H1 (cell line): Measurements from ENCODE around the gene ADD1.

Experiments
- ATF2 ChIP-seq: IDR thresholded peaks from 2 replicates; pipeline ENCODE4 v1.6.1; 2012; ENCODE audit warnings: low read length, inconsistent platforms
- CBX5 ChIP-seq: fragments of 300-800, 300-1000 bp; sonication (generic); IDR thresholded peaks from 2 replicates; pipeline ENCODE4 v1.7.1; 2016; ENCODE audit warnings: antibody characterized with exemption, low read length, low read depth
- CBX8 ChIP-seq: fragments of 300-800, 300-1000 bp; sonication (generic); IDR thresholded peaks from 2 replicates; pipeline ENCODE4 v1.7.1; 2016; ENCODE audit warnings: low read depth, low read length, borderline replicate concordance
- CTCF ChIP-seq, 3 experiments: IDR thresholded peaks; 1 replicate in 2 of 3; 2 replicates in 1 of 3; pipeline versions ENCODE4 v1.5.1 to v1.6.1; 2011; ENCODE audit warnings: low read length in 3 of 3, mild to moderate bottlenecking in 3 of 3, inconsistent platforms in 2 of 3, low read depth in 1 of 3, moderate library complexity in 1 of 3; ENCODE audit not compliant: insufficient read depth in 1 of 3; ENCODE audit errors: control extremely low read depth in 1 of 3
- EP300 ChIP-seq, 2 experiments: IDR thresholded peaks; 1 replicate in 1 of 2; 2 replicates in 1 of 2; pipeline ENCODE4 v1.6.1; 2011 to 2012; ENCODE audit warnings: low read depth in 2 of 2, low read length in 2 of 2, mild to moderate bottlenecking in 2 of 2, borderline replicate concordance in 1 of 2, inconsistent platforms in 1 of 2, moderate library complexity in 1 of 2
- EZH2 ChIP-seq: fragments of 200-600 bp; sonication (generic); IDR thresholded peaks from 2 replicates; pipeline ENCODE4 v1.7.1; 2012; ENCODE audit warnings: low read depth, mild to moderate bottlenecking, moderate library complexity, low read length, inconsistent platforms; ENCODE audit not compliant: severe bottlenecking
- GABPA ChIP-seq: IDR thresholded peaks from 2 replicates; pipeline ENCODE4 v1.6.1; 2011; ENCODE audit warnings: mild to moderate bottlenecking, low read length, moderate library complexity, borderline replicate concordance; ENCODE audit not compliant: insufficient read depth
- JUN ChIP-seq: IDR thresholded peaks from 2 replicates; pipeline ENCODE4 v1.6.1; 2011; ENCODE audit warnings: low read depth, mild to moderate bottlenecking, improper control_type of control experiment, low read length
- JUND ChIP-seq: IDR thresholded peaks from 2 replicates; pipeline ENCODE4 v1.6.1; 2011; ENCODE audit warnings: mild to moderate bottlenecking, improper control_type of control experiment, low read length
- NRF1 ChIP-seq: IDR thresholded peaks from 2 replicates; pipeline ENCODE4 v1.6.1; 2011; ENCODE audit warnings: mild to moderate bottlenecking, low read depth, low read length, improper control_type of control experiment
- POLR2A ChIP-seq, 2 experiments: IDR thresholded peaks; 1 replicate in 1 of 2; 2 replicates in 1 of 2; pipeline ENCODE4 v1.6.1; 2011; ENCODE audit warnings: low read depth in 2 of 2, low read length in 2 of 2, mild to moderate bottlenecking in 2 of 2; ENCODE audit errors: control extremely low read depth in 1 of 2
- TEAD4 ChIP-seq: IDR thresholded peaks from 2 replicates; pipeline ENCODE4 v1.6.1; 2012; ENCODE audit warnings: low read depth, low read length, inconsistent platforms, mixed read lengths
- USF2 ChIP-seq: IDR thresholded peaks from 2 replicates; pipeline ENCODE4 v1.6.1; 2011; ENCODE audit warnings: low read length, improper control_type of control experiment
- ZNF274 ChIP-seq: IDR thresholded peaks from 2 replicates; pipeline ENCODE4 v1.7.0; 2012; ENCODE audit warnings: low read length, borderline replicate concordance; ENCODE audit errors: extremely low read depth

- TF ChIP-seq USF2 (no peak), EZH2 (no peak), POLR2A (IDR thresholded peaks at IDR 0.05; ENCODE audit: control extremely low read depth in 1 of 2, low read depth in 2 of 2, low read length in 2 of 2) (no peak), CBX8 (no peak), CTCF (IDR thresholded peaks at IDR 0.05; ENCODE audit: control extremely low read depth in 1 of 3, insufficient read depth in 1 of 3, low read depth in 1 of 3, low read length in 3 of 3) (no peak), GABPA (no peak), JUND (no peak), ZNF274 (no peak), CBX5 (no peak), EP300 (IDR thresholded peaks at IDR 0.05; ENCODE audit: borderline replicate concordance in 1 of 2, low read depth in 2 of 2, low read length in 2 of 2) (no peak), ATF2 (no peak), NRF1 (no peak), TEAD4 (no peak), JUN (no peak)
Observed at GRCh38 chr4:2843941-2844584, 419 bp downstream of the ADD1 start.
